Parathyroid adenoma (tissue), 2 donors: ENCODE data around the gene ARHGEF40.

Source experiments
- H2AFZ ChIP-seq: fragments of 300-600 bp; sonication (generic); one replicate; pipeline ENCODE4 v1.7.0; 2017; ENCODE audit warnings: antibody characterized with exemption, mild to moderate bottlenecking
- H3K27ac ChIP-seq: fragments of 300-600 bp; sonication (generic); one replicate; pipeline ENCODE4 v1.7.0; 2017
- H3K27me3 ChIP-seq: fragments of 300-600 bp; sonication (generic); one replicate; pipeline ENCODE4 v1.7.0; 2017; ENCODE audit warnings: low read length; ENCODE audit not compliant: control insufficient read depth, insufficient read depth
- H3K36me3 ChIP-seq: fragments of 300-600 bp; sonication (generic); one replicate; pipeline ENCODE4 v1.7.0; 2017; ENCODE audit warnings: low read length; ENCODE audit not compliant: control insufficient read depth, insufficient read depth
- H3K4me1 ChIP-seq: fragments of 300-600 bp; sonication (generic); one replicate; pipeline ENCODE4 v1.7.0; 2017; ENCODE audit warnings: control low read depth
- H3K4me2 ChIP-seq: fragments of 300-600 bp; sonication (generic); one replicate; pipeline ENCODE4 v1.7.0; 2017; ENCODE audit warnings: low read length
- H3K4me3 ChIP-seq: fragments of 300-600 bp; sonication (generic); one replicate; pipeline ENCODE4 v1.7.0; 2017; ENCODE audit warnings: low read depth, low read length
- H3K79me2 ChIP-seq: fragments of 300-600 bp; sonication (generic); one replicate; pipeline ENCODE4 v1.7.0; 2017; ENCODE audit warnings: control low read depth
- H3K9ac ChIP-seq: fragments of 300-600 bp; sonication (generic); one replicate; pipeline ENCODE4 v1.7.0; 2017; ENCODE audit warnings: mild to moderate bottlenecking
- H3K9me3 ChIP-seq: fragments of 300-600 bp; sonication (generic); one replicate; pipeline ENCODE4 v1.7.0; 2017; ENCODE audit warnings: low read length; ENCODE audit not compliant: control insufficient read depth
- TF ChIP-seq, protein P1 (sequence below): fragments of 300-600 bp; sonication (generic); IDR thresholded peaks from one replicate; pipeline ENCODE4 v1.7.0; 2017; ENCODE audit warnings: antibody characterized with exemption, mild to moderate bottlenecking
- donor health status: primary hyperparathyroidism.

ARHGEF40 gene

DNA sequence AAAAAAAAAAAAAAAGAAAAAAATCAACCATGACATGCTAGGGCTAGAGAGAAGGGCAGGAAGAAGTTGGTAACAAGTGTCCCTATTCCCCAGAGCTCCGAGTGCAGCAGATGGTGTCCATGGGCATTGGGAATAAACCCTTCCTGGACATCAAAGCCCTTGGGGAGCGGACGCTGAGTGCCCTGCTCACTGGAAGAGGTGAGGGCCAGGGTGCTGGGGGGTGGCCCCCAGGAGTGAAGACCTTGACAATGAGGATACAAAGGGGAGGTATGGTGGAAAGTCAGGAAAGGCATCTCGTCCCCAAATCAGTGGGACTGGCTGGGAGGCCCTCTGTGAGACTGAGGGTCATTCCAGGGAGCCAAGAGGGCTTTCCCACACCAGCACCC lies 16.8 kb downstream of the ARHGEF40 start:
- Histone ChIP-seq H3K27ac (peak overlapping the region; percentile 78), H3K36me3 (no peaks in the 10 kb centered on the region), H2AFZ (peak overlapping the region; percentile 19), H3K4me2 (no peak overlapping the region), H3K9ac (no peak overlapping the region), H3K79me2 (peaks cover 2% of the 10 kb centered on the region), H3K4me1 (peaks cover 6% of the 10 kb centered on the region), H3K27me3 (no peaks in the 10 kb centered on the region), H3K4me3 (no peak overlapping the region), H3K9me3 (no peaks in the 10 kb centered on the region)
- TF ChIP-seq, protein P1, sequence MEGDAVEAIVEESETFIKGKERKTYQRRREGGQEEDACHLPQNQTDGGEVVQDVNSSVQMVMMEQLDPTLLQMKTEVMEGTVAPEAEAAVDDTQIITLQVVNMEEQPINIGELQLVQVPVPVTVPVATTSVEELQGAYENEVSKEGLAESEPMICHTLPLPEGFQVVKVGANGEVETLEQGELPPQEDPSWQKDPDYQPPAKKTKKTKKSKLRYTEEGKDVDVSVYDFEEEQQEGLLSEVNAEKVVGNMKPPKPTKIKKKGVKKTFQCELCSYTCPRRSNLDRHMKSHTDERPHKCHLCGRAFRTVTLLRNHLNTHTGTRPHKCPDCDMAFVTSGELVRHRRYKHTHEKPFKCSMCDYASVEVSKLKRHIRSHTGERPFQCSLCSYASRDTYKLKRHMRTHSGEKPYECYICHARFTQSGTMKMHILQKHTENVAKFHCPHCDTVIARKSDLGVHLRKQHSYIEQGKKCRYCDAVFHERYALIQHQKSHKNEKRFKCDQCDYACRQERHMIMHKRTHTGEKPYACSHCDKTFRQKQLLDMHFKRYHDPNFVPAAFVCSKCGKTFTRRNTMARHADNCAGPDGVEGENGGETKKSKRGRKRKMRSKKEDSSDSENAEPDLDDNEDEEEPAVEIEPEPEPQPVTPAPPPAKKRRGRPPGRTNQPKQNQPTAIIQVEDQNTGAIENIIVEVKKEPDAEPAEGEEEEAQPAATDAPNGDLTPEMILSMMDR = no peak

DNA sequence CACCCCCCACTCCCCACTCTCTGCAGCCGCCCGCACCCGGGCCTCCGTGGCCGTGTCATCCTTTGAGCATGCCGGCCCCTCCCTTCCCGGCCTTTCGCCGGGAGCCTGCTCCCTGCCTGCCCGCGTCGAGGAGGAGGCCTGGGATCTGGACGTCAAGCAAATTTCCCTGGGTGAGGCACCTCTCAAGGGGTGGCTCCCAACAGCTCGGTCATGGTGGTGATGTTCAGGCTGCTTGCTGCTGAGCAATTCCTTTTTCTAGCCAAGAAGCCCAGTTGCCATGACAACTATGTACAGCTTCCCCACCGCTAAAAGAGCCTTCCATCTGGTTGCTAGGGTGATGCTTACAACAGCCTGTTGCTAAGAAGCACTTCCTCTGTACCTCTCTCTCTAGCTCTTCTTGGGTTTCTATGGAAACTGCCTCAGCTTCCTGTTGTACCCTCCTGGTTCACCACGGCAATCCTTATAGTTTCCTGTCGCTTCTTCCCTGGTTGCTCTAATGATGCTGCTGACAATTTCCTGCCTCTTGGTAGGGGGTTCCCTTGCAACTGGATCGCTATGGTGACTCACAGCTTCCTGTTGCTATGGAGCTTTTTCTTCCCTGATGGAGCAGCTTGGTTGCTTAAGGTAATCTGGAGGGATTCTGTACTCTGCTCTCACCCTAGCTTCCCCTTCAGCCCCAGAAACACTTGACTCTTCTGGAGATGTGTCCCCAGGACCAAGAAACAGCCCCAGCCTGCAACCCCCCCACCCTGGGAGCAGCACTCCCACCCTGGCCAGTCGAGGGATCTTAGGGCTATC lies 17.4 kb downstream of the ARHGEF40 start:
- Histone ChIP-seq H3K27me3 (no peaks in the 10 kb centered on the region), H3K4me3 (no peak overlapping the region), H3K36me3 (no peaks in the 10 kb centered on the region), H3K4me2 (no peak overlapping the region), H3K9ac (no peak overlapping the region), H2AFZ (peak overlapping the region; percentile 19), H3K4me1 (peaks cover 6% of the 10 kb centered on the region), H3K9me3 (no peaks in the 10 kb centered on the region), H3K79me2 (peaks cover 2% of the 10 kb centered on the region), H3K27ac (peak overlapping the region; percentile 78)
- TF ChIP-seq, protein P1 = no peak

DNA sequence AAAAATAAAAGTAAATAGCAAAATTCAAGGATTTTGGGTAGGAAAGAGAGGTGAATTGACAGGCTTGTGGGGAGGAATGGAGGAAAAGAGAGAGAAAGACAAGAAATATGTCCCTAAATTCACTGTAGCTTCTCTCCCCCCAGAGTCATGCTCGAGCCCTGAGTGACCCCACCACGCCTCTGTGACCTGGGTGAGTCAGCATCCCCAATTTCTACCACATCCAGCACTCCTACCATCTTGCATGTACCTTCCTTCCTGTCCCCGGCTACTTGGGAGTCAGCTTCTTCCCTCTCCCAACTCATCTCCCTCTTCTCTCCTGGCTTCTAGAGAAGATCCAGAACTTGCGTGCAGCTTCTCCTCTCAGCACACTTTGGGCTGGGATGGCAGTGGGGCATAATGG lies 18.6 kb downstream of the ARHGEF40 start:
- H3K9me3 ChIP-seq = no peaks in the 10 kb centered on the region
- H3K4me3 ChIP-seq = no peak overlapping the region
- no peak overlapping the region for H3K27ac ChIP-seq
- no peak overlapping the region for H3K9ac ChIP-seq
- H3K79me2 ChIP-seq = peaks cover 10% of the 10 kb centered on the region
- H2AFZ ChIP-seq = no peak overlapping the region
- H3K4me2 ChIP-seq = no peak overlapping the region
- TF ChIP-seq, protein P1 = no peak
- no peaks in the 10 kb centered on the region for H3K36me3 ChIP-seq
- no peaks in the 10 kb centered on the region for H3K27me3 ChIP-seq
- H3K4me1 ChIP-seq = peaks cover 18% of the 10 kb centered on the region

DNA sequence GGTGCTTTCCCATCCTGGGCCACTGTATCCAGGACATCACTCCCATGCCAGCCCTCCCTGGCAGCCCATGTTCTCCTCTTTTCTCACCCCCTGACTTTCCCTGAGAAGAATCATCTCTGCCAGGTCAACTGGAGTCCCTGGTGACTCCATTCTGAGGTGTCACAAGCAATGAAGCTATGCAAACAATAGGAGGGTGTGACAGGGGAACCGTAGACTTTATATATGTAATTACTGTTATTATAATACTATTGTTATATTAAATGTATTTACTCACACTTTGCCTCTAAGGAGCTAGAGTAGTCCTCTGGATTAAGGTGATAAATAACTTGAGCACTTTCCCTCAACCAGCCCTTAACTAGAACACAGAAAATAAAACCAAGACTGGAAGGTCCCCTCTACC lies 19.2 kb downstream of the ARHGEF40 start:
- no peaks in the 10 kb centered on the region for H3K36me3 ChIP-seq

More for the DNA sequence above, 19.2 kb downstream of the ARHGEF40 start:
- Histone ChIP-seq H3K27ac (no peak overlapping the region), H3K9ac (no peak overlapping the region), H2AFZ (no peak overlapping the region), H3K9me3 (no peaks in the 10 kb centered on the region), H3K79me2 (peaks cover 10% of the 10 kb centered on the region), H3K4me3 (no peak overlapping the region), H3K27me3 (no peaks in the 10 kb centered on the region), H3K4me1 (peaks cover 24% of the 10 kb centered on the region), H3K4me2 (no peak overlapping the region)
- TF ChIP-seq, protein P1 = no peak
